Immature natural killer cell (primary cell): ENCODE results near the gene SNRNP35. TPM values are rescaled to one million over a fixed set of nuclear protein-coding genes. Genes with fewer than 3 reads are reported as not detected.
"Not testable (repeated sequence)": the region's sequence is repeated elsewhere in the genome, so short reads cannot be mapped to it uniquely, and the experiment has no call there.

Experiments
- DNase-seq, 3 donors: peaks; one replicate each; pipeline ENCODE4 v3.0.0; 2022; ENCODE audit warnings: mixed read lengths in 1 of 3
- H3K27ac Mint-ChIP-seq, 6 donors: one replicate each; pipeline ENCODE4 v1.8.0; 2020; ENCODE audit warnings: mixed read lengths in 6 of 6, mild to moderate bottlenecking in 5 of 6, inconsistent platforms in 4 of 6, moderate library complexity in 3 of 6
- H3K27me3 Mint-ChIP-seq, 3 donors: one replicate each; pipeline ENCODE4 v1.8.0; 2020 to 2021; ENCODE audit warnings: low read depth in 3 of 3, mild to moderate bottlenecking in 3 of 3, mixed read lengths in 3 of 3, moderate library complexity in 3 of 3, inconsistent platforms in 1 of 3
- H3K36me3 Mint-ChIP-seq, 3 donors: one replicate each; pipeline ENCODE4 v1.8.0; 2020; ENCODE audit warnings: mixed read lengths in 3 of 3, inconsistent platforms in 2 of 3, mild to moderate bottlenecking in 2 of 3
- H3K4me1 Mint-ChIP-seq, 2 donors: one replicate each; pipeline ENCODE4 v1.8.0; 2020; ENCODE audit warnings: inconsistent platforms in 2 of 2, mild to moderate bottlenecking in 2 of 2, mixed read lengths in 2 of 2, moderate library complexity in 1 of 2
- H3K4me3 Mint-ChIP-seq, 5 donors: one replicate each; pipeline ENCODE4 v1.8.0; 2020; ENCODE audit warnings: mild to moderate bottlenecking in 5 of 5, mixed read lengths in 5 of 5, inconsistent platforms in 3 of 5, moderate library complexity in 3 of 5
- H3K9me3 Mint-ChIP-seq, 6 donors: one replicate each; pipeline ENCODE4 v1.8.0; 2020; ENCODE audit warnings: mild to moderate bottlenecking in 6 of 6, mixed read lengths in 6 of 6, inconsistent platforms in 4 of 6, moderate library complexity in 3 of 6
- polyA plus RNA-seq, 3 donors: library from polyadenylated mRNA; unstranded; fragments of 300-500 nt; fragmentation: Illumina TruSeq; gene quantifications; one replicate each; pipeline ENCODE4 v1.2.3, GENCODE V29; 2021

The SNRNP35 gene
- polyA plus RNA-seq, 3 donors from 2014 or later: 26.2 to 42.3 (median 37.8) TPM

GRCh38 chr12:123506059-123506842 is 48.3 kb downstream of the SNRNP35 start:
- H3K27me3 Mint-ChIP-seq: peaks cover 0 to 2% (median 1%) of the 10 kb centered on the region in 3 donors
- H3K4me1 Mint-ChIP-seq: no peaks in the 10 kb centered on the region
- no peak overlapping the region for H3K4me3 Mint-ChIP-seq
- H3K27ac Mint-ChIP-seq: no peak overlapping the region
- DNase-seq: no peak
- no peaks in the 10 kb centered on the region for H3K9me3 Mint-ChIP-seq
- H3K36me3 Mint-ChIP-seq: peaks cover 0 to 4% (median 0%) of the 10 kb centered on the region in 3 donors

DNA sequence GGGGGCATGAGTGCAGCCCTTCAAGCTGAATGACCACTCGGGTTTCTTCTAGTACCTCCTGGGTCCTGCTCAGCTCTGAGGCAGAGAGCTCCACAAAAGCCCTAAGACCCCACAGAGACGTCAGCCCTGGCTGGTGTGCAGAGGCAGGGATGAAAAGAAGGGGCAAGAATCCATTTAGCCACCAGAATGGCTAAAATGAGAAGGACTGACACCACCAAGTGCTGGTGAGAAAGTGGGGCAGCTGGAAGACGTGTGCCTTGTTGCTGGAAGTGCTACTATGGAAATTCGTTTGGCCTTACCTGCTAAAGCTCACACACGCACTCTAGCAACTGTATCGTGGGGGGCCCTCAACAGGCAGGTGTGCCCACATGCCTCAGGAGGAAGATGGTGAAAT is 48.9 kb downstream of the SNRNP35 start:
- DNase-seq: no peak
- Mint-ChIP-seq H3K27ac (no peak overlapping the region), H3K9me3 (no peaks in the 10 kb centered on the region), H3K4me3 (no peak overlapping the region), H3K36me3 (peaks cover 0 to 4% (median 0%) of the 10 kb centered on the region in 3 donors), H3K27me3 (peaks cover 0 to 2% (median 1%) of the 10 kb centered on the region in 3 donors), H3K4me1 (no peaks in the 10 kb centered on the region)

- no peak overlapping the region for H3K4me3 Mint-ChIP-seq
- peaks cover 0 to 2% (median 0%) of the 10 kb centered on the region in 3 donors for H3K27me3 Mint-ChIP-seq
- H3K4me1 Mint-ChIP-seq: no peaks in the 10 kb centered on the region
- H3K36me3 Mint-ChIP-seq: peaks cover 0 to 4% (median 3%) of the 10 kb centered on the region in 3 donors
- no peak for DNase-seq
- H3K9me3 Mint-ChIP-seq: no peaks in the 10 kb centered on the region
- no peak overlapping the region for H3K27ac Mint-ChIP-seq
These were observed 55.1 kb downstream of the SNRNP35 start for GRCh38 chr12:123512838-123513665.

GRCh38 chr12:123513805-123514204 is 55.9 kb downstream of the SNRNP35 start:
- DNase-seq: no peak
- Mint-ChIP-seq H3K4me3 (no peak overlapping the region), H3K4me1 (no peaks in the 10 kb centered on the region), H3K9me3 (no peaks in the 10 kb centered on the region), H3K27ac (no peak overlapping the region), H3K36me3 (peaks cover 0 to 4% (median 4%) of the 10 kb centered on the region in 3 donors), H3K27me3 (peaks cover 0 to 2% (median 0%) of the 10 kb centered on the region in 3 donors)

DNA sequence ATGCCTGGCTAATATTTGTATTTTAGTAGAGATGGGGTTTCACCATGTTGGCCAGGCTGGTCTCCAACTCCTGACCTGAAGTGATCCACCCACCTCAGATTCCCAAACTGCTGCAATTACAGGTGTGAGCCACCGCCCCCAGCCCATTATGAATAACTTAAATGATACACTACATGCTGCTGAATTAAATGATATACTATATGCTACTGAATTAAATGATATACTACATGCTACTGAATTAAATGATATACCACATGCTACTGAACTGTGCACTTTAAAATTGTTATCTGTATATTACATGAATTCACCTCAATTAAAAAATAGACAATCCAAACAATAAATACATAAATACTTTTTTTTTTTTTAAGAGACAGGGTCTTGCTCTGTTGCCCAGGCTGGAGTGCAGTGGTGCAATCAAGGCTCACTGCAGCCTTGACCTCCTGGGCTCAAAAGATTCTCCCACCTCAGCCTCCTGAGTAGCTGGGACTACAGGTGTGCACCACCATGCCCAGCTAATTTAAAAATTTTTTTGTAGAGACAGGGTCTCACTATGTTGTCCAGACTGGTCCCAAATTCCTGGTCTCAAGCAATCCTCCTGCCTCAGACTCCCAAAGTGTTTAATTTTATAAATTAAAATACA is 56.8 kb downstream of the SNRNP35 start:
- H3K4me1 Mint-ChIP-seq, H3K4me3 Mint-ChIP-seq, H3K36me3 Mint-ChIP-seq, H3K27me3 Mint-ChIP-seq, H3K27ac Mint-ChIP-seq, H3K9me3 Mint-ChIP-seq, DNase-seq: not testable (repeated sequence)

DNA sequence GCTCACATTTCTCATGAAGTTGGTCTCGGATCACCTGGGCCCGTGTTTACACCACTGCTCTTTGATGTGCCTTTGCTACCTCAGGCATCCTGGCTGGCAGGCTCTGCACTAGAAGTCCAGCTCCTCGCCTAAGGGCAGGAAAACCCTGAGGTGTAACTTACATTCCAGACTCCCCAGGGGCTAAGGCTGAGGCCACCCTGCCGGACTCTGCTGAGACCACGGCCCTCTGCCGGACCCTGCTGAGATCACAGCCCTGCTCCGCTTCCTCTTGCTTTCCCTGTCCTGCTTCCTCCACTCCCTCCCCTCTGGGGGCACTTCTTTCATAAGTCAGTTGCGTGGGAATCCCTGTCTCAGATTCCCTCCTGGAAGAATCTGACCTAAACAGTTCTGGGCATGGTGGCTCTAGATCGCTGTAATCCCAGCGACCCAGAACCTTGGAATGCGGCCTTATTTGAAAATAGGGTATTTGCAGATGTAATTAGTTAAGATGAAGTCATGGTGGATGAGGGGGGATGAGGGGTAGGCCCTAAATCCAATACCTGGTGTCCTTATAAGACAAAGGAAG is 58.4 kb downstream of the SNRNP35 start:
- H3K4me1 Mint-ChIP-seq: no peaks in the 10 kb centered on the region
- DNase-seq: no peak
- H3K27ac Mint-ChIP-seq: peak overlapping the region in 1 of 6 donors; percentile 34
- H3K27me3 Mint-ChIP-seq: peaks cover 0 to 2% (median 0%) of the 10 kb centered on the region in 3 donors
- H3K9me3 Mint-ChIP-seq: no peaks in the 10 kb centered on the region
- peaks cover 4% of the 10 kb centered on the region in 3 donors for H3K36me3 Mint-ChIP-seq
- no peak overlapping the region for H3K4me3 Mint-ChIP-seq

Other genes with a start within 250 kb of the SNRNP35 start
- 10 to 100 TPM; 18.8 to 44.8 (median 43.9) TPM for gene MPHOSPH9, start 225.0 kb upstream of the SNRNP35 start, polyA plus RNA-seq
- gene MTRFR, start 224.7 kb upstream of the SNRNP35 start, polyA plus RNA-seq: 10 to 100 TPM; 10.7 to 32.9 (median 16.3) TPM
- 10 to 100 TPM in 1 of 3 donors, 1 to 10 TPM in 2; 3.6 to 11.2 (median 6.4) TPM for gene CDK2AP1, start 186.3 kb upstream of the SNRNP35 start, polyA plus RNA-seq
- gene SBNO1, start 93.3 kb upstream of the SNRNP35 start, polyA plus RNA-seq: 10 to 100 TPM; 20.0 to 34.3 (median 26.9) TPM
- gene KMT5A, start 74.0 kb upstream of the SNRNP35 start, polyA plus RNA-seq: 1 to 10 TPM in 2 of 3 donors, under 1 TPM in 1; 0.16 to 6.1 (median 3.2) TPM
- gene RILPL2, start 21.5 kb upstream of the SNRNP35 start, polyA plus RNA-seq: 1 to 10 TPM; 4.7 to 6.5 (median 6.5) TPM
- gene RILPL1, start 75.6 kb downstream of the SNRNP35 start, polyA plus RNA-seq: under 1 TPM in 1 of 3 donors, not detected in 2; 0.34 TPM
- gene TMED2, start 126.4 kb downstream of the SNRNP35 start, polyA plus RNA-seq: 100 to 1,000 TPM; 426 to 609 (median 557) TPM
- 10 to 100 TPM in 2 of 3 donors, 1 to 10 TPM in 1; 7.2 to 17.7 (median 16.4) TPM for gene DDX55, start 144.0 kb downstream of the SNRNP35 start, polyA plus RNA-seq
- gene EIF2B1, start 175.5 kb downstream of the SNRNP35 start, polyA plus RNA-seq: 10 to 100 TPM; 71.4 to 98.1 (median 75.2) TPM
- gene GTF2H3, start 175.7 kb downstream of the SNRNP35 start, polyA plus RNA-seq: 10 to 100 TPM; 27.8 to 33.7 (median 30.7) TPM
- gene TCTN2, start 213.0 kb downstream of the SNRNP35 start, polyA plus RNA-seq: 1 to 10 TPM in 1 of 3 donors, under 1 TPM in 1, not detected in 1; 0.72 to 1.0 TPM